WTC11 (cell line): ENCODE data around the gene TPP1. TPM values are rescaled to one million over a fixed set of nuclear protein-coding genes. Genes with fewer than 3 reads are reported as not detected.

ENCODE experiments used
- ATAC-seq: fragments of 200-7000 bp; cut with Tn5 transposase; 2 replicates; pipeline ENCODE4 v1.10.0; 2021; ENCODE audit warnings: mild to moderate bottlenecking, moderate library complexity
- CTCF ChIA-PET: fragments of 300-600 bp; sonication (Branson Sonifier 250); formaldehyde crosslinking; loops from one replicate; lab custom pipeline; 2021; ENCODE audit warnings: antibody characterized with exemption; lab: Charles Lee
- POLR2A ChIA-PET: fragments of 350-600 bp; sonication (Branson Sonifier 250); formaldehyde crosslinking; loops from one replicate; lab custom pipeline; 2021; ENCODE audit warnings: antibody characterized with exemption; lab: Charles Lee
- DNase-seq: peaks from one replicate; pipeline ENCODE4 v3.0.0; 2021; ENCODE audit warnings: low spot score
- H3K27ac Mint-ChIP-seq: 2 replicates; pipeline ENCODE4 v1.8.0; 2021; ENCODE audit warnings: mixed read lengths
- H3K27me3 Mint-ChIP-seq: 2 replicates; pipeline ENCODE4 v1.8.0; 2021; ENCODE audit warnings: low read depth, mild to moderate bottlenecking, moderate library complexity, mixed read lengths
- H3K36me3 Mint-ChIP-seq: 2 replicates; pipeline ENCODE4 v1.8.0; 2021; ENCODE audit warnings: mixed read lengths
- H3K4me1 Mint-ChIP-seq: 2 replicates; pipeline ENCODE4 v1.8.0; 2022; ENCODE audit warnings: mixed read lengths
- H3K4me3 Mint-ChIP-seq: 2 replicates; pipeline ENCODE4 v1.8.0; 2021; ENCODE audit warnings: mild to moderate bottlenecking, moderate library complexity, mixed read lengths
- H3K9me3 Mint-ChIP-seq: 2 replicates; pipeline ENCODE4 v1.8.0; 2021; ENCODE audit warnings: mixed read lengths
- AR ChIP-seq: fragments of 250-450 bp; sonication (Bioruptor Pico); IDR thresholded peaks from 2 replicates; pipeline ENCODE4 v1.9.0; 2021; ENCODE audit warnings: mild to moderate bottlenecking
- ATF2 ChIP-seq: sonication (generic); formaldehyde crosslinking; IDR thresholded peaks from 2 replicates; pipeline ENCODE4 v1.8.1; 2022; ENCODE audit warnings: low read depth, missing genetic modification reagents, borderline replicate concordance
- CBFB ChIP-seq: sonication (generic); formaldehyde crosslinking; IDR thresholded peaks from 2 replicates; pipeline ENCODE4 v1.8.1; 2022; ENCODE audit warnings: mild to moderate bottlenecking, low read depth, missing genetic modification reagents
- CREM ChIP-seq: sonication (generic); formaldehyde crosslinking; IDR thresholded peaks from 2 replicates; pipeline ENCODE4 v1.8.1; 2022; ENCODE audit warnings: mild to moderate bottlenecking, missing genetic modification reagents, moderate library complexity
- ERG ChIP-seq: fragments of 250-450 bp; sonication (Bioruptor Pico); IDR thresholded peaks from 2 replicates; pipeline ENCODE4 v1.8.0; 2021; ENCODE audit warnings: mild to moderate bottlenecking
- FOXP4 ChIP-seq: sonication (generic); formaldehyde crosslinking; IDR thresholded peaks from 2 replicates; pipeline ENCODE4 v1.8.0; 2022; ENCODE audit warnings: mild to moderate bottlenecking, missing genetic modification reagents
- JUN ChIP-seq: sonication (generic); formaldehyde crosslinking; IDR thresholded peaks from 2 replicates; pipeline ENCODE4 v1.8.0; 2023; ENCODE audit warnings: mild to moderate bottlenecking, missing genetic modification reagents
- MLX ChIP-seq: sonication (generic); formaldehyde crosslinking; IDR thresholded peaks from 2 replicates; pipeline ENCODE4 v1.8.1; 2023; ENCODE audit warnings: mild to moderate bottlenecking, missing genetic modification reagents, moderate library complexity
- MXD4 ChIP-seq: fragments of 250-450 bp; sonication (Bioruptor Pico); IDR thresholded peaks from 2 replicates; pipeline ENCODE4 v1.8.0; 2021; ENCODE audit warnings: mild to moderate bottlenecking, moderate library complexity, borderline replicate concordance
- NR2C2 ChIP-seq: sonication (generic); formaldehyde crosslinking; IDR thresholded peaks from 2 replicates; pipeline ENCODE4 v1.8.0; 2022; ENCODE audit warnings: mild to moderate bottlenecking, missing genetic modification reagents
- RELA ChIP-seq: sonication (generic); formaldehyde crosslinking; IDR thresholded peaks from 2 replicates; pipeline ENCODE4 v1.8.1; 2022; ENCODE audit warnings: missing genetic modification reagents, mild to moderate bottlenecking, borderline replicate concordance
- SMAD3 ChIP-seq: sonication (generic); formaldehyde crosslinking; IDR thresholded peaks from 2 replicates; pipeline ENCODE4 v1.8.0; 2022; ENCODE audit warnings: missing genetic modification reagents, mild to moderate bottlenecking, borderline replicate concordance
- ZNF281 ChIP-seq: sonication (generic); formaldehyde crosslinking; IDR thresholded peaks from 2 replicates; pipeline ENCODE4 v1.8.0; 2023; ENCODE audit warnings: mild to moderate bottlenecking, missing genetic modification reagents
- ZNF512 ChIP-seq: sonication (generic); formaldehyde crosslinking; IDR thresholded peaks from 2 replicates; pipeline ENCODE4 v1.8.1; 2022; ENCODE audit warnings: missing genetic modification reagents, borderline replicate concordance
- ZNF532 ChIP-seq: fragments of 250-450 bp; sonication (Bioruptor Pico); IDR thresholded peaks from 2 replicates; pipeline ENCODE4 v1.9.0; 2021; ENCODE audit warnings: mild to moderate bottlenecking, borderline replicate concordance
- total RNA-seq: library from RNA; stranded (reverse); gene quantifications from 3 replicates; pipeline ENCODE4 v1.2.3, GENCODE V29; 2021

TPP1 gene
- total RNA-seq, 1 experiment from 2014 or later: 36.2 TPM

GRCh38 chr11:6625156-6625831 lies 6.1 kb upstream of the TPP1 start (continued):
- TF ChIP-seq FOXP4: no peak
- no peak for TF ChIP-seq ZNF512
- no peak for TF ChIP-seq CBFB (CRISPR knock-in tag)
- no peak for TF ChIP-seq NR2C2 (CRISPR knock-in tag)
- TF ChIP-seq ZNF532 (CRISPR knock-in tag): no peak
- no peak for TF ChIP-seq SMAD3
- TF ChIP-seq ERG (CRISPR knock-in tag): no peak
- TF ChIP-seq MXD4: no peak

GRCh38 chr11:6623391-6624363 lies 4.5 kb upstream of the TPP1 start:
- no peaks in the 10 kb centered on the region for H3K36me3 Mint-ChIP-seq
- no peaks in the 10 kb centered on the region for H3K4me1 Mint-ChIP-seq
- H3K27ac Mint-ChIP-seq: no peak overlapping the region
- no peak for DNase-seq
- H3K4me3 Mint-ChIP-seq: no peak overlapping the region
- CTCF ChIA-PET: interaction anchor here (0.7 to 1.0 kb wide), 2 partner anchors 60 to 82 kb away, joined by 3 read pairs; partner anchors contain the start of gene MRPL17
- H3K9me3 Mint-ChIP-seq: no peaks in the 10 kb centered on the region
- ATAC-seq: no peak
- H3K27me3 Mint-ChIP-seq: peaks cover 4% of the 10 kb centered on the region
- POLR2A ChIA-PET: interaction anchor here (0.8 kb wide), 2 partner anchors 12 to 17 kb away, joined by 3 read pairs; partner anchors contain the start of gene TAF10
- TF ChIP-seq JUN (CRISPR knock-in tag) (no peak), CREM (CRISPR knock-in tag) (no peak), MLX (CRISPR knock-in tag) (no peak), RELA (no peak), ATF2 (CRISPR knock-in tag) (no peak), ZNF281 (CRISPR knock-in tag) (no peak), AR (CRISPR knock-in tag) (no peak), CBFB (CRISPR knock-in tag) (no peak)
